Ectodermal cell (in vitro differentiated cells): ENCODE results near the gene GFRA3.

Source experiments
- H3K27ac ChIP-seq: 2 replicates; pipeline ENCODE4 v1.7.0; 2013; ENCODE audit warnings: mild to moderate bottlenecking, low read depth, low read length; ENCODE audit not compliant: insufficient read depth, poor library complexity, severe bottlenecking
- H3K27me3 ChIP-seq: 2 replicates; pipeline ENCODE4 v1.7.0; 2013; ENCODE audit warnings: mild to moderate bottlenecking, low read length; ENCODE audit not compliant: insufficient read depth, control insufficient read depth, poor library complexity, severe bottlenecking
- H3K36me3 ChIP-seq: one replicate; pipeline ENCODE4 v1.7.0; 2013; ENCODE audit warnings: low read length; ENCODE audit not compliant: control insufficient read depth, insufficient read depth
- H3K4me1 ChIP-seq: one replicate; pipeline ENCODE4 v1.7.0; 2013; ENCODE audit warnings: low read length; ENCODE audit not compliant: control insufficient read depth, insufficient read depth
- H3K4me3 ChIP-seq: 2 replicates; pipeline ENCODE4 v1.7.0; 2013; ENCODE audit warnings: low read depth, low read length, control low read depth; ENCODE audit not compliant: insufficient read depth
- H3K9me3 ChIP-seq: 2 replicates; pipeline ENCODE4 v1.7.0; 2013; ENCODE audit warnings: mild to moderate bottlenecking, low read length, moderate library complexity; ENCODE audit not compliant: control insufficient read depth
- WGBS, 2 experiments: methylation state at CpG; one replicate each; pipeline ENCODE4 v1.1.7; 2013; ENCODE audit warnings: missing lambda C conversion rate in 2 of 2; 5-methylcytosine and 5-hydroxymethylcytosine counted together

Gene GFRA3

GRCh38 chr5:138210985-138211384, 63.4 kb downstream of the GFRA3 start:
- WGBS, 2 experiments = 94 to 100% methylated on average over 3 of the region's 3 CpGs
- no peaks in the 10 kb centered on the region for H3K9me3 ChIP-seq
- H3K27ac ChIP-seq = no peak overlapping the region
- no peaks in the 10 kb centered on the region for H3K27me3 ChIP-seq
- H3K4me1 ChIP-seq = peaks cover 6% of the 10 kb centered on the region
- no peaks in the 10 kb centered on the region for H3K36me3 ChIP-seq
- H3K4me3 ChIP-seq = no peak overlapping the region
